WTC11 (cell line): ENCODE results near the gene SKOR2. TPM values are rescaled to one million over a fixed set of nuclear protein-coding genes. Genes with fewer than 3 reads are reported as not detected.

Experiments used
- ATAC-seq: fragments of 200-7000 bp; cut with Tn5 transposase; 2 replicates; pipeline ENCODE4 v1.10.0; 2021; ENCODE audit warnings: mild to moderate bottlenecking, moderate library complexity
- CTCF ChIA-PET: fragments of 300-600 bp; sonication (Branson Sonifier 250); formaldehyde crosslinking; loops from one replicate; lab custom pipeline; 2021; ENCODE audit warnings: antibody characterized with exemption; lab: Charles Lee
- POLR2A ChIA-PET: fragments of 350-600 bp; sonication (Branson Sonifier 250); formaldehyde crosslinking; loops from one replicate; lab custom pipeline; 2021; ENCODE audit warnings: antibody characterized with exemption; lab: Charles Lee
- DNase-seq: peaks from one replicate; pipeline ENCODE4 v3.0.0; 2021; ENCODE audit warnings: low spot score
- H3K27ac Mint-ChIP-seq: 2 replicates; pipeline ENCODE4 v1.8.0; 2021; ENCODE audit warnings: mixed read lengths
- H3K27me3 Mint-ChIP-seq: 2 replicates; pipeline ENCODE4 v1.8.0; 2021; ENCODE audit warnings: low read depth, mild to moderate bottlenecking, moderate library complexity, mixed read lengths
- H3K36me3 Mint-ChIP-seq: 2 replicates; pipeline ENCODE4 v1.8.0; 2021; ENCODE audit warnings: mixed read lengths
- H3K4me1 Mint-ChIP-seq: 2 replicates; pipeline ENCODE4 v1.8.0; 2022; ENCODE audit warnings: mixed read lengths
- H3K4me3 Mint-ChIP-seq: 2 replicates; pipeline ENCODE4 v1.8.0; 2021; ENCODE audit warnings: mild to moderate bottlenecking, moderate library complexity, mixed read lengths
- H3K9me3 Mint-ChIP-seq: 2 replicates; pipeline ENCODE4 v1.8.0; 2021; ENCODE audit warnings: mixed read lengths
- AR ChIP-seq: fragments of 250-450 bp; sonication (Bioruptor Pico); IDR thresholded peaks from 2 replicates; pipeline ENCODE4 v1.9.0; 2021; ENCODE audit warnings: mild to moderate bottlenecking
- CBFB ChIP-seq: sonication (generic); formaldehyde crosslinking; IDR thresholded peaks from 2 replicates; pipeline ENCODE4 v1.8.1; 2022; ENCODE audit warnings: mild to moderate bottlenecking, low read depth, missing genetic modification reagents
- ESRRA ChIP-seq: sonication (generic); formaldehyde crosslinking; IDR thresholded peaks from 2 replicates; pipeline ENCODE4 v1.8.1; 2022; ENCODE audit warnings: mild to moderate bottlenecking, missing genetic modification reagents, borderline replicate concordance
- GABPB1 ChIP-seq: sonication (generic); formaldehyde crosslinking; IDR thresholded peaks from 2 replicates; pipeline ENCODE4 v1.8.1; 2023; ENCODE audit warnings: mild to moderate bottlenecking, missing genetic modification reagents
- HMGA2 ChIP-seq: fragments of 250-450 bp; sonication (Bioruptor Pico); IDR thresholded peaks from 2 replicates; pipeline ENCODE4 v1.4.0; 2021; ENCODE audit warnings: mild to moderate bottlenecking, moderate library complexity
- MXD4 ChIP-seq: fragments of 250-450 bp; sonication (Bioruptor Pico); IDR thresholded peaks from 2 replicates; pipeline ENCODE4 v1.8.0; 2021; ENCODE audit warnings: mild to moderate bottlenecking, moderate library complexity, borderline replicate concordance
- NFYB ChIP-seq: sonication (generic); formaldehyde crosslinking; conservative IDR thresholded peaks from 2 replicates; pipeline ENCODE4 v1.8.0; 2022; ENCODE audit warnings: low read depth, missing genetic modification reagents
- OVOL2 ChIP-seq: fragments of 250-450 bp; sonication (Bioruptor Pico); IDR thresholded peaks from 2 replicates; pipeline ENCODE4 v1.9.0; 2021; ENCODE audit warnings: mild to moderate bottlenecking, borderline replicate concordance
- PREB ChIP-seq: sonication (generic); formaldehyde crosslinking; IDR thresholded peaks from 2 replicates; pipeline ENCODE4 v1.8.1; 2022; ENCODE audit warnings: mild to moderate bottlenecking, missing genetic modification reagents, moderate library complexity, borderline replicate concordance
- SP1 ChIP-seq: sonication (generic); formaldehyde crosslinking; conservative IDR thresholded peaks from 2 replicates; pipeline ENCODE4 v1.8.1; 2022; ENCODE audit warnings: missing genetic modification reagents
- TP53 ChIP-seq: sonication (generic); formaldehyde crosslinking; IDR thresholded peaks from 2 replicates; pipeline ENCODE4 v1.8.1; 2023; ENCODE audit warnings: mild to moderate bottlenecking, missing genetic modification reagents
- ZBTB43 ChIP-seq: sonication (generic); formaldehyde crosslinking; IDR thresholded peaks from 2 replicates; pipeline ENCODE4 v1.8.1; 2023; ENCODE audit warnings: mild to moderate bottlenecking, missing genetic modification reagents
- ZNF121 ChIP-seq: sonication (generic); formaldehyde crosslinking; IDR thresholded peaks from 2 replicates; pipeline ENCODE4 v1.8.0; 2023; ENCODE audit warnings: missing genetic modification reagents
- ZNF138 ChIP-seq: sonication (generic); formaldehyde crosslinking; conservative IDR thresholded peaks from 2 replicates; pipeline ENCODE4 v1.8.1; 2022; ENCODE audit warnings: mild to moderate bottlenecking, moderate library complexity, missing genetic modification reagents
- ZNF219 ChIP-seq: sonication (generic); formaldehyde crosslinking; IDR thresholded peaks from 2 replicates; pipeline ENCODE4 v1.8.0; 2023; ENCODE audit warnings: missing genetic modification reagents, mild to moderate bottlenecking, borderline replicate concordance
- total RNA-seq: library from RNA; stranded (reverse); gene quantifications from 3 replicates; pipeline ENCODE4 v1.2.3, GENCODE V29; 2021
- TF ChIP-seq, protein P1 (sequence below): sonication (generic); formaldehyde crosslinking; IDR thresholded peaks from 2 replicates; pipeline ENCODE4 v1.8.1; 2023; ENCODE audit warnings: mild to moderate bottlenecking, missing genetic modification reagents
- TF ChIP-seq, protein P2 (sequence below): fragments of 250-450 bp; sonication (Bioruptor Pico); IDR thresholded peaks from 2 replicates; pipeline ENCODE4 v1.9.0; 2021; ENCODE audit warnings: mild to moderate bottlenecking, borderline replicate concordance

The SKOR2 gene
- total RNA-seq, 1 experiment from 2014 or later = 1.3 TPM

- no peak for TF ChIP-seq PREB (CRISPR knock-in tag)
- no peak for TF ChIP-seq ESRRA (CRISPR knock-in tag)
- TF ChIP-seq ZBTB43 = no peak
- no peak for TF ChIP-seq AR
- TF ChIP-seq SP1 (CRISPR knock-in tag) = no peak
- TF ChIP-seq, all 79 proteins: peak for 0
Measured at GRCh38 chr18:47172476-47172875, 79.0 kb downstream of the SKOR2 start (continued).

- H3K27ac Mint-ChIP-seq = no peak overlapping the region
Measured at GRCh38 chr18:47168913-47169312, 82.5 kb downstream of the SKOR2 start.

More at GRCh38 chr18:47168913-47169312, 82.5 kb downstream of the SKOR2 start:
- no peaks in the 10 kb centered on the region for H3K4me1 Mint-ChIP-seq
- H3K36me3 Mint-ChIP-seq = no peaks in the 10 kb centered on the region
- TF ChIP-seq ZNF219 (CRISPR knock-in tag) = no peak
- TF ChIP-seq MXD4 (CRISPR knock-in tag) = no peak
- TF ChIP-seq CBFB = no peak
- TF ChIP-seq TP53 (CRISPR knock-in tag) = no peak
- no peak for TF ChIP-seq GABPB1 (CRISPR knock-in tag)
- no peak for TF ChIP-seq AR
- no peak for TF ChIP-seq OVOL2 (CRISPR knock-in tag)
- no peak for TF ChIP-seq HMGA2 (CRISPR knock-in tag)
- TF ChIP-seq, protein P1, sequence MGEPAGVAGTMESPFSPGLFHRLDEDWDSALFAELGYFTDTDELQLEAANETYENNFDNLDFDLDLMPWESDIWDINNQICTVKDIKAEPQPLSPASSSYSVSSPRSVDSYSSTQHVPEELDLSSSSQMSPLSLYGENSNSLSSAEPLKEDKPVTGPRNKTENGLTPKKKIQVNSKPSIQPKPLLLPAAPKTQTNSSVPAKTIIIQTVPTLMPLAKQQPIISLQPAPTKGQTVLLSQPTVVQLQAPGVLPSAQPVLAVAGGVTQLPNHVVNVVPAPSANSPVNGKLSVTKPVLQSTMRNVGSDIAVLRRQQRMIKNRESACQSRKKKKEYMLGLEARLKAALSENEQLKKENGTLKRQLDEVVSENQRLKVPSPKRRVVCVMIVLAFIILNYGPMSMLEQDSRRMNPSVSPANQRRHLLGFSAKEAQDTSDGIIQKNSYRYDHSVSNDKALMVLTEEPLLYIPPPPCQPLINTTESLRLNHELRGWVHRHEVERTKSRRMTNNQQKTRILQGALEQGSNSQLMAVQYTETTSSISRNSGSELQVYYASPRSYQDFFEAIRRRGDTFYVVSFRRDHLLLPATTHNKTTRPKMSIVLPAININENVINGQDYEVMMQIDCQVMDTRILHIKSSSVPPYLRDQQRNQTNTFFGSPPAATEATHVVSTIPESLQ = no peak
- TF ChIP-seq ZNF138 (CRISPR knock-in tag) = no peak
- no peak for TF ChIP-seq NFYB (CRISPR knock-in tag)
- TF ChIP-seq, protein P2, sequence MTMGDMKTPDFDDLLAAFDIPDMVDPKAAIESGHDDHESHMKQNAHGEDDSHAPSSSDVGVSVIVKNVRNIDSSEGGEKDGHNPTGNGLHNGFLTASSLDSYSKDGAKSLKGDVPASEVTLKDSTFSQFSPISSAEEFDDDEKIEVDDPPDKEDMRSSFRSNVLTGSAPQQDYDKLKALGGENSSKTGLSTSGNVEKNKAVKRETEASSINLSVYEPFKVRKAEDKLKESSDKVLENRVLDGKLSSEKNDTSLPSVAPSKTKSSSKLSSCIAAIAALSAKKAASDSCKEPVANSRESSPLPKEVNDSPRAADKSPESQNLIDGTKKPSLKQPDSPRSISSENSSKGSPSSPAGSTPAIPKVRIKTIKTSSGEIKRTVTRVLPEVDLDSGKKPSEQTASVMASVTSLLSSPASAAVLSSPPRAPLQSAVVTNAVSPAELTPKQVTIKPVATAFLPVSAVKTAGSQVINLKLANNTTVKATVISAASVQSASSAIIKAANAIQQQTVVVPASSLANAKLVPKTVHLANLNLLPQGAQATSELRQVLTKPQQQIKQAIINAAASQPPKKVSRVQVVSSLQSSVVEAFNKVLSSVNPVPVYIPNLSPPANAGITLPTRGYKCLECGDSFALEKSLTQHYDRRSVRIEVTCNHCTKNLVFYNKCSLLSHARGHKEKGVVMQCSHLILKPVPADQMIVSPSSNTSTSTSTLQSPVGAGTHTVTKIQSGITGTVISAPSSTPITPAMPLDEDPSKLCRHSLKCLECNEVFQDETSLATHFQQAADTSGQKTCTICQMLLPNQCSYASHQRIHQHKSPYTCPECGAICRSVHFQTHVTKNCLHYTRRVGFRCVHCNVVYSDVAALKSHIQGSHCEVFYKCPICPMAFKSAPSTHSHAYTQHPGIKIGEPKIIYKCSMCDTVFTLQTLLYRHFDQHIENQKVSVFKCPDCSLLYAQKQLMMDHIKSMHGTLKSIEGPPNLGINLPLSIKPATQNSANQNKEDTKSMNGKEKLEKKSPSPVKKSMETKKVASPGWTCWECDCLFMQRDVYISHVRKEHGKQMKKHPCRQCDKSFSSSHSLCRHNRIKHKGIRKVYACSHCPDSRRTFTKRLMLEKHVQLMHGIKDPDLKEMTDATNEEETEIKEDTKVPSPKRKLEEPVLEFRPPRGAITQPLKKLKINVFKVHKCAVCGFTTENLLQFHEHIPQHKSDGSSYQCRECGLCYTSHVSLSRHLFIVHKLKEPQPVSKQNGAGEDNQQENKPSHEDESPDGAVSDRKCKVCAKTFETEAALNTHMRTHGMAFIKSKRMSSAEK (CRISPR knock-in tag) = no peak
- no peak for TF ChIP-seq ZNF121 (CRISPR knock-in tag)
- TF ChIP-seq, all 79 proteins: peak for 0
- DNase-seq (no peak), ATAC-seq (no peak)
- POLR2A ChIA-PET = no interaction called here
- Mint-ChIP-seq H3K9me3 (no peaks in the 10 kb centered on the region), H3K4me3 (no peak overlapping the region), H3K27me3 (no peaks in the 10 kb centered on the region)
- CTCF ChIA-PET = interaction anchor here (0.7 kb wide), 1 partner anchor 78 kb away, joined by 3 read pairs; no protein-coding TSS in a partner anchor
